GM23338 (cell line): ENCODE results near the gene PGM1. TPM values are rescaled to one million over a fixed set of nuclear protein-coding genes. Genes with fewer than 3 reads are reported as not detected.

Source experiments
- ATAC-seq: fragments of 200-7000 bp; cut with Tn5 transposase; 3 replicates; pipeline ENCODE4 v1.9.1; 2020
- DNase-seq: peaks from one replicate; pipeline ENCODE4 v3.0.0-alpha.2; 2015; ENCODE audit warnings: low spot score
- H2AFZ ChIP-seq: fragments of 200-600 bp; sonication (generic); 2 replicates; pipeline ENCODE4 v1.8.0; 2016; ENCODE audit warnings: antibody characterized with exemption, mild to moderate bottlenecking, moderate library complexity
- H3F3A ChIP-seq: fragments of 200-600 bp; sonication (generic); replicated peaks from 2 replicates; pipeline ENCODE4 v1.8.0; 2017; ENCODE audit warnings: antibody characterized with exemption, mixed run types, low read depth
- H3K27ac ChIP-seq: fragments of 200-600 bp; sonication (generic); 2 replicates; pipeline ENCODE4 v1.6.1; 2016; ENCODE audit warnings: low read depth
- H3K27me3 ChIP-seq: fragments of 200-600 bp; sonication (generic); 2 replicates; pipeline ENCODE4 v1.8.0; 2016; ENCODE audit warnings: mild to moderate bottlenecking, mixed run types, moderate library complexity; ENCODE audit not compliant: insufficient read depth
- H3K36me3 ChIP-seq: fragments of 200-600 bp; sonication (generic); 2 replicates; pipeline ENCODE4 v1.8.0; 2016; ENCODE audit warnings: mild to moderate bottlenecking; ENCODE audit not compliant: insufficient read depth
- H3K4me1 ChIP-seq: fragments of 200-600 bp; sonication (generic); 2 replicates; pipeline ENCODE4 v1.8.0; 2016; ENCODE audit warnings: mild to moderate bottlenecking, moderate library complexity; ENCODE audit not compliant: insufficient read depth
- H3K4me2 ChIP-seq: fragments of 200-600 bp; sonication (generic); 2 replicates; pipeline ENCODE4 v1.7.1; 2017; ENCODE audit warnings: mixed run types
- H3K4me3 ChIP-seq: fragments of 200-600 bp; sonication (generic); 2 replicates; pipeline ENCODE4 v1.6.1; 2016; ENCODE audit warnings: mixed run types
- H3K79me2 ChIP-seq: fragments of 200-600 bp; sonication (generic); replicated peaks from 2 replicates; pipeline ENCODE4 v1.8.0; 2017; ENCODE audit warnings: mild to moderate bottlenecking; ENCODE audit not compliant: insufficient read depth
- H3K9me2 ChIP-seq: fragments of 200-600 bp; sonication (generic); 2 replicates; pipeline ENCODE4 v1.8.0; 2017; ENCODE audit not compliant: insufficient read depth
- H4K20me1 ChIP-seq: fragments of 200-600 bp; sonication (generic); replicated peaks from 2 replicates; pipeline ENCODE4 v1.8.0; 2017; ENCODE audit warnings: mild to moderate bottlenecking; ENCODE audit not compliant: insufficient read depth
- H3K27ac Mint-ChIP-seq: 2 replicates; pipeline ENCODE4 v1.8.0; 2020; ENCODE audit warnings: inconsistent platforms, mild to moderate bottlenecking, moderate library complexity, mixed read lengths
- H3K27me3 Mint-ChIP-seq: 3 replicates; pipeline ENCODE4 v1.8.0; 2022; ENCODE audit warnings: low read depth, mild to moderate bottlenecking, moderate library complexity, mixed read lengths, inconsistent platforms; ENCODE audit not compliant: insufficient read depth, poor library complexity
- H3K36me3 Mint-ChIP-seq: 3 replicates; pipeline ENCODE4 v1.8.0; 2021; ENCODE audit warnings: low read depth, mild to moderate bottlenecking, inconsistent platforms, moderate library complexity, mixed read lengths
- H3K4me1 Mint-ChIP-seq: 3 replicates; pipeline ENCODE4 v1.8.0; 2020; ENCODE audit warnings: mild to moderate bottlenecking, inconsistent platforms, mixed read lengths
- H3K4me3 Mint-ChIP-seq: 3 replicates; pipeline ENCODE4 v1.8.0; 2021; ENCODE audit warnings: moderate library complexity, mild to moderate bottlenecking, inconsistent platforms, mixed read lengths
- H3K9me3 Mint-ChIP-seq: 3 replicates; pipeline ENCODE4 v1.8.0; 2020; ENCODE audit warnings: moderate library complexity, mild to moderate bottlenecking, inconsistent platforms, mixed read lengths
- EZH2phosphoT487 ChIP-seq: fragments of 200-600 bp; sonication (generic); IDR thresholded peaks from one replicate; pipeline ENCODE4 v1.8.1; 2018; ENCODE audit warnings: antibody characterized with exemption; ENCODE audit not compliant: unreplicated experiment
- JUNB ChIP-seq: IDR thresholded peaks from one replicate; pipeline ENCODE4 v1.6.1; 2016; ENCODE audit warnings: antibody characterized with exemption; ENCODE audit not compliant: unreplicated experiment
- NANOG ChIP-seq: IDR thresholded peaks from 2 replicates; pipeline ENCODE4 v1.6.1; 2016; ENCODE audit warnings: antibody characterized with exemption, borderline replicate concordance
- REST ChIP-seq: IDR thresholded peaks from one replicate; pipeline ENCODE4 v1.6.1; 2018; ENCODE audit warnings: antibody characterized with exemption; ENCODE audit not compliant: unreplicated experiment
- STAT1 ChIP-seq: IDR thresholded peaks from one replicate; pipeline ENCODE4 v1.6.1; 2016; ENCODE audit warnings: antibody characterized with exemption; ENCODE audit not compliant: unreplicated experiment
- ZNF114 ChIP-seq: fragments of 250-450 bp; sonication (Bioruptor Pico); IDR thresholded peaks from 2 replicates; pipeline ENCODE4 v1.5.0; 2020; ENCODE audit warnings: mild to moderate bottlenecking, moderate library complexity
- ZNF331 ChIP-seq: fragments of 250-450 bp; sonication (Bioruptor Pico); IDR thresholded peaks from 2 replicates; pipeline ENCODE4 v1.5.0; 2020; ENCODE audit warnings: low read depth, mild to moderate bottlenecking, moderate library complexity
- polyA plus RNA-seq: library from polyadenylated mRNA; unstranded; fragments of >200 nt; fragmentation: Nextera tagmentation; extraction: Ambion mirVana; gene quantifications from 2 replicates; pipeline ENCODE4 v1.2.1, GENCODE V29; 2016
- total RNA-seq: library from RNA; depleted of rRNA; stranded (reverse); fragments of >200 nt; shearing (Covaris generic); gene quantifications from 2 replicates; pipeline ENCODE4 v1.2.3, GENCODE V29; 2014
- TF ChIP-seq, protein P1 (sequence below), 2 experiments: fragments of 200-600 bp in 1 of 2; sonication (generic) in 1 of 2; conservative IDR thresholded peaks; 2 replicates each; pipeline versions ENCODE4 v1.5.1 to v1.6.1; 2016 to 2017; ENCODE audit warnings: antibody characterized with exemption in 2 of 2, low read depth in 2 of 2, mild to moderate bottlenecking in 2 of 2, moderate library complexity in 1 of 2
- TF ChIP-seq, protein P2 (sequence below): IDR thresholded peaks from 2 replicates; pipeline ENCODE4 v1.6.1; 2016; ENCODE audit warnings: antibody characterized with exemption

Gene PGM1
- total and polyA plus RNA-seq, 2 experiments from 2014 or later, result 20.9 to 71.9 TPM

GRCh38 chr1:63635681-63636080 is 42.5 kb downstream of the PGM1 start:
- DNase-seq (no peak), ATAC-seq (no peak)
- no peak overlapping the region for H3K4me3 Mint-ChIP-seq
- Histone ChIP-seq H3K4me3 (no peak overlapping the region), H3K27me3 (no peaks in the 10 kb centered on the region), H3K9me2 (no peaks in the 10 kb centered on the region), H3K4me2 (no peak overlapping the region), H3K36me3 (peaks cover 5% of the 10 kb centered on the region; the same call in 1 of the 2 replicates), H3F3A (no peaks in the 10 kb centered on the region), H2AFZ (no peak overlapping the region), H3K79me2 (no peaks in the 10 kb centered on the region), H3K4me1 (no peaks in the 10 kb centered on the region), H3K27ac (no peak overlapping the region), H4K20me1 (peaks cover 5% of the 10 kb centered on the region; the same call in 1 of the 2 replicates)
- H3K9me3 Mint-ChIP-seq, result no peaks in the 10 kb centered on the region
- H3K4me1 Mint-ChIP-seq, result no peaks in the 10 kb centered on the region
- peaks cover 14% of the 10 kb centered on the region; the same call in 2 of the 3 replicates for H3K36me3 Mint-ChIP-seq
- H3K27ac Mint-ChIP-seq, result no peak overlapping the region
- peaks cover 4% of the 10 kb centered on the region for H3K27me3 Mint-ChIP-seq
- TF ChIP-seq STAT1 (no peak), REST (no peak), EZH2phosphoT487 (no peak), JUNB (no peak), NANOG (no peak), ZNF331 (CRISPR knock-in tag) (no peak), ZNF114 (CRISPR knock-in tag) (no peak)
- TF ChIP-seq, protein P1, sequence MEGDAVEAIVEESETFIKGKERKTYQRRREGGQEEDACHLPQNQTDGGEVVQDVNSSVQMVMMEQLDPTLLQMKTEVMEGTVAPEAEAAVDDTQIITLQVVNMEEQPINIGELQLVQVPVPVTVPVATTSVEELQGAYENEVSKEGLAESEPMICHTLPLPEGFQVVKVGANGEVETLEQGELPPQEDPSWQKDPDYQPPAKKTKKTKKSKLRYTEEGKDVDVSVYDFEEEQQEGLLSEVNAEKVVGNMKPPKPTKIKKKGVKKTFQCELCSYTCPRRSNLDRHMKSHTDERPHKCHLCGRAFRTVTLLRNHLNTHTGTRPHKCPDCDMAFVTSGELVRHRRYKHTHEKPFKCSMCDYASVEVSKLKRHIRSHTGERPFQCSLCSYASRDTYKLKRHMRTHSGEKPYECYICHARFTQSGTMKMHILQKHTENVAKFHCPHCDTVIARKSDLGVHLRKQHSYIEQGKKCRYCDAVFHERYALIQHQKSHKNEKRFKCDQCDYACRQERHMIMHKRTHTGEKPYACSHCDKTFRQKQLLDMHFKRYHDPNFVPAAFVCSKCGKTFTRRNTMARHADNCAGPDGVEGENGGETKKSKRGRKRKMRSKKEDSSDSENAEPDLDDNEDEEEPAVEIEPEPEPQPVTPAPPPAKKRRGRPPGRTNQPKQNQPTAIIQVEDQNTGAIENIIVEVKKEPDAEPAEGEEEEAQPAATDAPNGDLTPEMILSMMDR (conservative IDR thresholded peaks at IDR 0.05; ENCODE audit: low read depth in 2 of 2), result no peak
- TF ChIP-seq, protein P2, sequence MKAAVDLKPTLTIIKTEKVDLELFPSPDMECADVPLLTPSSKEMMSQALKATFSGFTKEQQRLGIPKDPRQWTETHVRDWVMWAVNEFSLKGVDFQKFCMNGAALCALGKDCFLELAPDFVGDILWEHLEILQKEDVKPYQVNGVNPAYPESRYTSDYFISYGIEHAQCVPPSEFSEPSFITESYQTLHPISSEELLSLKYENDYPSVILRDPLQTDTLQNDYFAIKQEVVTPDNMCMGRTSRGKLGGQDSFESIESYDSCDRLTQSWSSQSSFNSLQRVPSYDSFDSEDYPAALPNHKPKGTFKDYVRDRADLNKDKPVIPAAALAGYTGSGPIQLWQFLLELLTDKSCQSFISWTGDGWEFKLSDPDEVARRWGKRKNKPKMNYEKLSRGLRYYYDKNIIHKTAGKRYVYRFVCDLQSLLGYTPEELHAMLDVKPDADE, result no peak
